K562 (cell line): ENCODE results near the gene GDF11. TPM values are rescaled to one million over a fixed set of nuclear protein-coding genes. Genes with fewer than 3 reads are reported as not detected.

Experiments used
- POLR2G ChIP-seq: fragments of 200-400 bp; formaldehyde crosslinking; IDR thresholded peaks from 2 replicates; pipeline ENCODE4 v1.6.1; 2017; ENCODE audit warnings: low read depth, mild to moderate bottlenecking, antibody characterized with exemption, low read length, moderate library complexity
- RAD21 ChIP-seq, 2 experiments: fragments of 250-450 bp in 1 of 2; fragments of 450-650 bp in 1 of 2; sonication (Bioruptor Pico) in 1 of 2; formaldehyde crosslinking in 1 of 2; IDR thresholded peaks in 1 of 2; conservative IDR thresholded peaks in 1 of 2; 2 replicates each; pipeline versions ENCODE4 v1.4.0 to v1.8.0; 2020 to 2022; ENCODE audit warnings: mild to moderate bottlenecking in 2 of 2, moderate library complexity in 1 of 2
- ZNF551 ChIP-seq: fragments of 250-450 bp; sonication (Bioruptor Pico); IDR thresholded peaks from 2 replicates; pipeline ENCODE4 v1.5.0; 2021; ENCODE audit warnings: mild to moderate bottlenecking, moderate library complexity
- polyA plus RNA-seq, 8 experiments: library from polyadenylated mRNA; depleted of rRNA in 4 of 8; stranded (reverse) in 5 of 8; unstranded in 3 of 8; fragments of >200 nt; fragmentation: Nextera tagmentation in 2 of 8; fragmentation: Illumina TruSeq in 1 of 8; extraction: Ambion mirVana in 2 of 8; extraction: Trizol in 1 of 8; gene quantifications; 2 replicates each; pipeline versions ENCODE4 v1.2.1 to v1.2.3, GENCODE V29; 2011 to 2014; ENCODE audit warnings: inconsistent platforms in 1 of 8, missing spikeins in 1 of 8
- total RNA-seq, 7 experiments: library from RNA; depleted of rRNA in 6 of 7; stranded (reverse); fragments of >200 nt in 6 of 7; fragmentation: Illumina TruSeq in 2 of 7; extraction: Trizol in 2 of 7; gene quantifications; 2 replicates each; pipeline versions ENCODE4 v1.2.1 to v1.2.3, GENCODE V29; 2011 to 2021; ENCODE audit warnings: low replicate concordance in 1 of 7
- TF ChIP-seq, protein P1 (sequence below), 2 experiments: fragments of 450-650 bp; formaldehyde crosslinking in 1 of 2; IDR thresholded peaks; 2 replicates each; pipeline versions ENCODE4 v1.4.0 to v1.6.1; 2014 to 2020; ENCODE audit warnings: mild to moderate bottlenecking in 2 of 2, borderline replicate concordance in 1 of 2, low read depth in 1 of 2
- TF ChIP-seq, protein P2 (sequence below), 2 experiments: fragments of 450-650 bp in 1 of 2; sonication (generic) in 1 of 2; formaldehyde crosslinking in 1 of 2; IDR thresholded peaks; 2 replicates each; pipeline versions ENCODE4 v1.7.1 to v1.9.0; 2016 to 2022; ENCODE audit warnings: inconsistent platforms in 1 of 2, mild to moderate bottlenecking in 1 of 2, missing genetic modification reagents in 1 of 2
- TF ChIP-seq, protein P3 (sequence below): fragments of 450-650 bp; IDR thresholded peaks from 2 replicates; pipeline ENCODE4 v1.6.1; 2018; ENCODE audit warnings: mild to moderate bottlenecking, low read depth; ENCODE audit not compliant: partially characterized antibody

GDF11 gene
- total and polyA plus RNA-seq, 9 of the 15 experiments (the other 6 are each of a cell fraction or from before 2014, with no cell fraction given), result 1.4 to 15.7 (median 4.8) TPM

DNA sequence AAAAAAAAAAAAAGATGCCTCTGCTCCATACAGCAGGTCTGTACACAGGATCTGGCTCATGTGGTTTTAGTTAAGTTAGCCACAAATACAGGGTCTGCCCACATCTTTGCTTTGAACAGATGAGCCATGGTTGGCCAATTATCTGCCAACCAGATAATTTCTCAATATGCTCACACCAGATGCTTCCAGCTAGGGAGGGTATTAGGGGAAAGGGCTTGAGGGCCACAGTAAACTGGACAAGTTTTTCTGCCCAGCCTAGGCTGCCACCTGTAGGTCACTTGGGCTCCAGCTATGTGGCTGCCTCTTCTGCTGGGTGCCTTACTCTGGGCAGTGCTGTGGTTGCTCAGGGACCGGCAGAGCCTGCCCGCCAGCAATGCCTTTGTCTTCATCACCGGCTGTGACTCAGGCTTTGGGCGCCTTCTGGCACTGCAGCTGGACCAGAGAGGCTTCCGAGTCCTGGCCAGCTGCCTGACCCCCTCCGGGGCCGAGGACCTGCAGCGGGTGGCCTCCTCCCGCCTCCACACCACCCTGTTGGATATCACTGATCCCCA lies 22.0 kb upstream of the GDF11 start (continued):
- TF ChIP-seq, protein P1, sequence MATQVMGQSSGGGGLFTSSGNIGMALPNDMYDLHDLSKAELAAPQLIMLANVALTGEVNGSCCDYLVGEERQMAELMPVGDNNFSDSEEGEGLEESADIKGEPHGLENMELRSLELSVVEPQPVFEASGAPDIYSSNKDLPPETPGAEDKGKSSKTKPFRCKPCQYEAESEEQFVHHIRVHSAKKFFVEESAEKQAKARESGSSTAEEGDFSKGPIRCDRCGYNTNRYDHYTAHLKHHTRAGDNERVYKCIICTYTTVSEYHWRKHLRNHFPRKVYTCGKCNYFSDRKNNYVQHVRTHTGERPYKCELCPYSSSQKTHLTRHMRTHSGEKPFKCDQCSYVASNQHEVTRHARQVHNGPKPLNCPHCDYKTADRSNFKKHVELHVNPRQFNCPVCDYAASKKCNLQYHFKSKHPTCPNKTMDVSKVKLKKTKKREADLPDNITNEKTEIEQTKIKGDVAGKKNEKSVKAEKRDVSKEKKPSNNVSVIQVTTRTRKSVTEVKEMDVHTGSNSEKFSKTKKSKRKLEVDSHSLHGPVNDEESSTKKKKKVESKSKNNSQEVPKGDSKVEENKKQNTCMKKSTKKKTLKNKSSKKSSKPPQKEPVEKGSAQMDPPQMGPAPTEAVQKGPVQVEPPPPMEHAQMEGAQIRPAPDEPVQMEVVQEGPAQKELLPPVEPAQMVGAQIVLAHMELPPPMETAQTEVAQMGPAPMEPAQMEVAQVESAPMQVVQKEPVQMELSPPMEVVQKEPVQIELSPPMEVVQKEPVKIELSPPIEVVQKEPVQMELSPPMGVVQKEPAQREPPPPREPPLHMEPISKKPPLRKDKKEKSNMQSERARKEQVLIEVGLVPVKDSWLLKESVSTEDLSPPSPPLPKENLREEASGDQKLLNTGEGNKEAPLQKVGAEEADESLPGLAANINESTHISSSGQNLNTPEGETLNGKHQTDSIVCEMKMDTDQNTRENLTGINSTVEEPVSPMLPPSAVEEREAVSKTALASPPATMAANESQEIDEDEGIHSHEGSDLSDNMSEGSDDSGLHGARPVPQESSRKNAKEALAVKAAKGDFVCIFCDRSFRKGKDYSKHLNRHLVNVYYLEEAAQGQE (IDR thresholded peaks at IDR 0.05; ENCODE audit: borderline replicate concordance), result peak; percentile 32; the same call in 1 of the 2 replicates
- TF ChIP-seq, protein P1 (CRISPR knock-in tag; IDR thresholded peaks at IDR 0.05; ENCODE audit: low read depth), result no peak
- TF ChIP-seq, protein P2, sequence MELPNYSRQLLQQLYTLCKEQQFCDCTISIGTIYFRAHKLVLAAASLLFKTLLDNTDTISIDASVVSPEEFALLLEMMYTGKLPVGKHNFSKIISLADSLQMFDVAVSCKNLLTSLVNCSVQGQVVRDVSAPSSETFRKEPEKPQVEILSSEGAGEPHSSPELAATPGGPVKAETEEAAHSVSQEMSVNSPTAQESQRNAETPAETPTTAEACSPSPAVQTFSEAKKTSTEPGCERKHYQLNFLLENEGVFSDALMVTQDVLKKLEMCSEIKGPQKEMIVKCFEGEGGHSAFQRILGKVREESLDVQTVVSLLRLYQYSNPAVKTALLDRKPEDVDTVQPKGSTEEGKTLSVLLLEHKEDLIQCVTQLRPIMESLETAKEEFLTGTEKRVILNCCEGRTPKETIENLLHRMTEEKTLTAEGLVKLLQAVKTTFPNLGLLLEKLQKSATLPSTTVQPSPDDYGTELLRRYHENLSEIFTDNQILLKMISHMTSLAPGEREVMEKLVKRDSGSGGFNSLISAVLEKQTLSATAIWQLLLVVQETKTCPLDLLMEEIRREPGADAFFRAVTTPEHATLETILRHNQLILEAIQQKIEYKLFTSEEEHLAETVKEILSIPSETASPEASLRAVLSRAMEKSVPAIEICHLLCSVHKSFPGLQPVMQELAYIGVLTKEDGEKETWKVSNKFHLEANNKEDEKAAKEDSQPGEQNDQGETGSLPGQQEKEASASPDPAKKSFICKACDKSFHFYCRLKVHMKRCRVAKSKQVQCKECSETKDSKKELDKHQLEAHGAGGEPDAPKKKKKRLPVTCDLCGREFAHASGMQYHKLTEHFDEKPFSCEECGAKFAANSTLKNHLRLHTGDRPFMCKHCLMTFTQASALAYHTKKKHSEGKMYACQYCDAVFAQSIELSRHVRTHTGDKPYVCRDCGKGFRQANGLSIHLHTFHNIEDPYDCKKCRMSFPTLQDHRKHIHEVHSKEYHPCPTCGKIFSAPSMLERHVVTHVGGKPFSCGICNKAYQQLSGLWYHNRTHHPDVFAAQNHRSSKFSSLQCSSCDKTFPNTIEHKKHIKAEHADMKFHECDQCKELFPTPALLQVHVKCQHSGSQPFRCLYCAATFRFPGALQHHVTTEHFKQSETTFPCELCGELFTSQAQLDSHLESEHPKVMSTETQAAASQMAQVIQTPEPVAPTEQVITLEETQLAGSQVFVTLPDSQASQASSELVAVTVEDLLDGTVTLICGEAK (IDR thresholded peaks at IDR 0.05), result no peak
- TF ChIP-seq, protein P2 (CRISPR knock-in tag; IDR thresholded peaks at IDR 0.05), result no peak
- TF ChIP-seq RAD21 (CRISPR knock-in tag; conservative IDR thresholded peaks at IDR 0.05 in 1 of 2, IDR thresholded peaks at IDR 0.05 in 1 of 2) (peak; percentile 35 to 64; a peak in 2 of 4 replicates), POLR2G (peak; percentile 48; the same call in 1 of the 2 replicates), ZNF551 (CRISPR knock-in tag) (no peak)
- TF ChIP-seq, protein P3, sequence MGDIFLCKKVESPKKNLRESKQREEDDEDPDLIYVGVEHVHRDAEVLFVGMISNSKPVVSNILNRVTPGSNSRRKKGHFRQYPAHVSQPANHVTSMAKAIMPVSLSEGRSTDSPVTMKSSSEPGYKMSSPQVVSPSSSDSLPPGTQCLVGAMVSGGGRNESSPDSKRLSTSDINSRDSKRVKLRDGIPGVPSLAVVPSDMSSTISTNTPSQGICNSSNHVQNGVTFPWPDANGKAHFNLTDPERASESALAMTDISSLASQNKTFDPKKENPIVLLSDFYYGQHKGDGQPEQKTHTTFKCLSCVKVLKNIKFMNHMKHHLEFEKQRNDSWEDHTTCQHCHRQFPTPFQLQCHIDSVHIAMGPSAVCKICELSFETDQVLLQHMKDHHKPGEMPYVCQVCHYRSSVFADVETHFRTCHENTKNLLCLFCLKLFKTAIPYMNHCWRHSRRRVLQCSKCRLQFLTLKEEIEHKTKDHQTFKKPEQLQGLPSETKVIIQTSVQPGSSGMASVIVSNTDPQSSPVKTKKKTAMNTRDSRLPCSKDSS, result no peak
